Measurements from ENCODE around the gene LDLRAD2. TPM values are rescaled to one million over a fixed set of nuclear protein-coding genes. Genes with fewer than 3 reads are reported as not detected.
"Not testable (repeated sequence)": the region's sequence is repeated elsewhere in the genome, so short reads cannot be mapped to it uniquely, and the experiment has no call there.

The LDLRAD2 gene
- total RNA-seq, 1 experiment from 2014 or later = 0.04 TPM

GRCh38 chr1:21825393-21825792 lies 13.3 kb downstream of the LDLRAD2 start:
- H3K4me3 ChIP-seq = no peak overlapping the region
- no peak overlapping the region for H3K27ac ChIP-seq
- no peaks in the 10 kb centered on the region for H3K27me3 ChIP-seq
- H3K36me3 ChIP-seq = peaks cover 94% of the 10 kb centered on the region
- no peak for DNase-seq
- H3K9me3 ChIP-seq (replicated peaks) = 0 out of 2 replicates have a peak, but pooled peaks cover 2% of the 10 kb centered on the region
- H3K4me1 ChIP-seq = no peaks in the 10 kb centered on the region

- H3K9me3 ChIP-seq (replicated peaks); H3K27me3 ChIP-seq; DNase-seq; H3K4me3 ChIP-seq; H3K4me1 ChIP-seq; H3K27ac ChIP-seq: not testable (repeated sequence)
- H3K36me3 ChIP-seq = peaks cover 92% of the 10 kb centered on the region
Observed at GRCh38 chr1:21826694-21827093, 14.6 kb downstream of the LDLRAD2 start.

GRCh38 chr1:21827141-21827679 lies 15.1 kb downstream of the LDLRAD2 start:
- no peak for DNase-seq
- no peak overlapping the region for H3K27ac ChIP-seq
- no peaks in the 10 kb centered on the region for H3K27me3 ChIP-seq
- no peak overlapping the region for H3K4me3 ChIP-seq
- H3K36me3 ChIP-seq = peaks cover 91% of the 10 kb centered on the region
- H3K9me3 ChIP-seq (replicated peaks) = no peaks in the 10 kb centered on the region
- no peaks in the 10 kb centered on the region for H3K4me1 ChIP-seq

- H3K9me3 ChIP-seq (replicated peaks) = no peaks in the 10 kb centered on the region
- H3K27ac ChIP-seq = no peak overlapping the region
- no peaks in the 10 kb centered on the region for H3K27me3 ChIP-seq
- H3K36me3 ChIP-seq = peaks cover 90% of the 10 kb centered on the region
- no peak overlapping the region for H3K4me3 ChIP-seq
- no peak for DNase-seq
- no peaks in the 10 kb centered on the region for H3K4me1 ChIP-seq
Observed at GRCh38 chr1:21828075-21828474, 16.0 kb downstream of the LDLRAD2 start.

- no peak overlapping the region for H3K27ac ChIP-seq
- H3K4me3 ChIP-seq = no peak overlapping the region
- no peaks in the 10 kb centered on the region for H3K4me1 ChIP-seq
- H3K36me3 ChIP-seq = peaks cover 90% of the 10 kb centered on the region
- H3K9me3 ChIP-seq (replicated peaks) = no peaks in the 10 kb centered on the region
- no peaks in the 10 kb centered on the region for H3K27me3 ChIP-seq
- no peak for DNase-seq
Observed at GRCh38 chr1:21828506-21829210, 16.6 kb downstream of the LDLRAD2 start.

- DNase-seq = no peak
- no peaks in the 10 kb centered on the region for H3K9me3 ChIP-seq (replicated peaks)
- H3K36me3 ChIP-seq = peaks cover 90% of the 10 kb centered on the region
Observed at GRCh38 chr1:21829294-21829693, 17.2 kb downstream of the LDLRAD2 start.

GRCh38 chr1:21830792-21831453 lies 18.9 kb downstream of the LDLRAD2 start:
- peaks cover 92% of the 10 kb centered on the region for H3K36me3 ChIP-seq

More at GRCh38 chr1:21829294-21829693, 17.2 kb downstream of the LDLRAD2 start:
- no peak overlapping the region for H3K4me3 ChIP-seq
- H3K4me1 ChIP-seq = no peaks in the 10 kb centered on the region
- H3K27ac ChIP-seq = no peak overlapping the region
- no peaks in the 10 kb centered on the region for H3K27me3 ChIP-seq

GRCh38 chr1:21831454-21831970 lies 19.4 kb downstream of the LDLRAD2 start:
- Histone ChIP-seq H3K9me3 (replicated peaks) (0 out of 2 replicates have a peak, but pooled peaks cover 3% of the 10 kb centered on the region), H3K4me3 (no peak overlapping the region), H3K27ac (no peak overlapping the region), H3K27me3 (no peaks in the 10 kb centered on the region), H3K36me3 (peaks cover 92% of the 10 kb centered on the region), H3K4me1 (no peaks in the 10 kb centered on the region)
- DNase-seq = no peak

More at GRCh38 chr1:21830792-21831453, 18.9 kb downstream of the LDLRAD2 start:
- H3K4me1 ChIP-seq = no peaks in the 10 kb centered on the region
- H3K9me3 ChIP-seq (replicated peaks) = 0 out of 2 replicates have a peak, but pooled peaks cover 3% of the 10 kb centered on the region
- no peak overlapping the region for H3K4me3 ChIP-seq
- H3K27me3 ChIP-seq = no peaks in the 10 kb centered on the region
- H3K27ac ChIP-seq = no peak overlapping the region
- DNase-seq = no peak

- H3K4me3 ChIP-seq = no peak overlapping the region
- H3K9me3 ChIP-seq (replicated peaks) = 0 out of 2 replicates have a peak, but pooled peaks cover 3% of the 10 kb centered on the region
- H3K27ac ChIP-seq = no peak overlapping the region
- H3K27me3 ChIP-seq = no peaks in the 10 kb centered on the region
- H3K36me3 ChIP-seq = peaks cover 93% of the 10 kb centered on the region
- H3K4me1 ChIP-seq = no peaks in the 10 kb centered on the region
- no peak for DNase-seq
Observed at GRCh38 chr1:21833392-21833976, 21.4 kb downstream of the LDLRAD2 start.

- H3K4me1 ChIP-seq = no peaks in the 10 kb centered on the region
- 0 out of 2 replicates have a peak, but pooled peaks cover 3% of the 10 kb centered on the region for H3K9me3 ChIP-seq (replicated peaks)
- no peaks in the 10 kb centered on the region for H3K27me3 ChIP-seq
- H3K4me3 ChIP-seq = no peak overlapping the region
- peaks cover 92% of the 10 kb centered on the region for H3K36me3 ChIP-seq
- H3K27ac ChIP-seq = no peak overlapping the region
- DNase-seq = no peak
Observed at GRCh38 chr1:21834094-21834493, 22.0 kb downstream of the LDLRAD2 start.

GRCh38 chr1:21834666-21835065 lies 22.6 kb downstream of the LDLRAD2 start:
- no peak for DNase-seq
- Histone ChIP-seq H3K36me3 (peaks cover 92% of the 10 kb centered on the region), H3K4me3 (no peak overlapping the region), H3K27me3 (no peaks in the 10 kb centered on the region), H3K9me3 (replicated peaks) (0 out of 2 replicates have a peak, but pooled peaks cover 3% of the 10 kb centered on the region), H3K4me1 (no peaks in the 10 kb centered on the region), H3K27ac (no peak overlapping the region)

GRCh38 chr1:21836010-21836409 lies 23.9 kb downstream of the LDLRAD2 start:
- H3K4me3 ChIP-seq = no peak overlapping the region
- no peak for DNase-seq
- H3K9me3 ChIP-seq (replicated peaks) = 0 out of 2 replicates have a peak, but pooled peaks cover 3% of the 10 kb centered on the region
- H3K27me3 ChIP-seq = no peaks in the 10 kb centered on the region
- no peaks in the 10 kb centered on the region for H3K4me1 ChIP-seq
- H3K36me3 ChIP-seq = peaks cover 94% of the 10 kb centered on the region
- H3K27ac ChIP-seq = no peak overlapping the region

GRCh38 chr1:21836729-21837128 lies 24.7 kb downstream of the LDLRAD2 start:
- no peak for DNase-seq
- no peak overlapping the region for H3K27ac ChIP-seq
- no peaks in the 10 kb centered on the region for H3K4me1 ChIP-seq
- 0 out of 2 replicates have a peak, but pooled peaks cover 3% of the 10 kb centered on the region for H3K9me3 ChIP-seq (replicated peaks)
- H3K27me3 ChIP-seq = no peaks in the 10 kb centered on the region
- peaks cover 94% of the 10 kb centered on the region for H3K36me3 ChIP-seq
- no peak overlapping the region for H3K4me3 ChIP-seq

GRCh38 chr1:21837476-21837875 lies 25.4 kb downstream of the LDLRAD2 start:
- DNase-seq = no peak
- Histone ChIP-seq H3K4me1 (no peaks in the 10 kb centered on the region), H3K9me3 (replicated peaks) (0 out of 2 replicates have a peak, but pooled peaks cover 3% of the 10 kb centered on the region), H3K36me3 (peaks cover 94% of the 10 kb centered on the region), H3K27ac (no peak overlapping the region), H3K27me3 (no peaks in the 10 kb centered on the region), H3K4me3 (no peak overlapping the region)
